Lower leg skin (tissue), 3 donors: Measurements from ENCODE around the gene TAF3.

Source experiments
- CTCF ChIP-seq, 3 donors: fragments of 450-650 bp; IDR thresholded peaks; one replicate each; pipeline ENCODE4 v1.5.1; 2016; ENCODE audit warnings: antibody characterized with exemption in 3 of 3, mild to moderate bottlenecking in 3 of 3, moderate library complexity in 2 of 3
- POLR2A ChIP-seq, 2 donors: fragments of 450-650 bp; IDR thresholded peaks; one replicate each; pipeline ENCODE4 v1.6.1; 2016 to 2017; ENCODE audit warnings: antibody characterized with exemption in 2 of 2, mild to moderate bottlenecking in 1 of 2, moderate library complexity in 1 of 2

- TF ChIP-seq CTCF (IDR thresholded peaks at IDR 0.05) (no peak), POLR2A (IDR thresholded peaks at IDR 0.05) (no peak)
These were observed 205.0 kb downstream of the TAF3 start for GRCh38 chr10:8023321-8023720.
